ENCODE measurements around the gene FER.
"Not testable (repeated sequence)": the region's sequence is repeated elsewhere in the genome, so short reads cannot be mapped to it uniquely, and the experiment has no call there.

FER gene

DNA sequence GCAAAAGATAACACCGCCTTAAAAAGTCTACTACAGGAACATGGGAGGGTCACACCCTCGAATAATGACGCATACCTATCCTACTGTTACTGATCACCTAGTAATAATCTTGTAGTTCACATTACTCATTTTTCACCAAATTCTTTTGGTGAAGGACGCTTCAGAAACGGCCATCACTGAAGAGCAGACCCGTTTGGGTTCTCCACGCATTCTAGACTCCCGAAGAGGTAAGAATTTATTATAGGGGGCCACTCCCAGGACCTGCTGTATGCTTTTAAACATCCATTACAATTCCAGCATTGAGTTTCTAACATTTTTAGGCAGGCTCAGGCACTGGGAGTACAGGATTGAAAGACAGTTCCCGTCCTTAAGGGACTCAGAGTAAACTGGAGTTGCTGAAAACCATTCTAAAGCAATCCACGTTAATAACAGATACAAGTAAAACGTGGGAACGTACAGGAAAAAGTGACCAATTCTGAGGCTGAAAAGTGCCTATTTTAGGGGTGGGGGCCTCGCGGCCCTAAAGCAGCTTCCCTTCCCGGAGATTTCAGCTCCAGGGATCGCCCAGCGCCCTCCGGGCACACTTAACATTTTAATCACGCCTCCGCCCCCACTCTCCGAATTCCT is at the start of gene FER:
Gene FER, plus strand, starts transcription at position 124 of the 627 bp plus-strand sequence. CDS start 50,286 bp downstream, outside the sequence.
- DNase-seq = peak in 16 of 56 donors; percentile 6 to 75 (median 34)

DNA sequence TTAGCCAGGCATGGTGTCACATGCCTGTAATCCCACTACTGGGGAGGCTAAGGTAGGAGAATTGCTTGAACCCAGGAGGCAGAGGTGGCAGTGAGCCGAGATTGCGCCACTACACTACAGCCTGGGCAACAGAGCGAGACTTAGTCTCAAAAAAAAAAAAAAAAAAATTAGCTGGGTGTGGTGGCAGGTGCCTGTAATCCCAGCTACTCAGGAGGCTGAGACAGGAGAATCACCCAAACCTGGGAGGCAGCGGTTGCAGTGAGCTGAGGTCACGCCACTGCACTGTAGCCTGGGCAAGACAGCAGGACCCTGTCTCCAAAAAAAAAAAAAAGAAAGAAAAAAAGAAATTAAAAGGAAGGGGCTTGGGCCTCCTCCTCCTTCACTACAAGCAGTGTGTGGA is 47.3 kb upstream of the FER start:
- DNase-seq = not testable (repeated sequence)

DNA sequence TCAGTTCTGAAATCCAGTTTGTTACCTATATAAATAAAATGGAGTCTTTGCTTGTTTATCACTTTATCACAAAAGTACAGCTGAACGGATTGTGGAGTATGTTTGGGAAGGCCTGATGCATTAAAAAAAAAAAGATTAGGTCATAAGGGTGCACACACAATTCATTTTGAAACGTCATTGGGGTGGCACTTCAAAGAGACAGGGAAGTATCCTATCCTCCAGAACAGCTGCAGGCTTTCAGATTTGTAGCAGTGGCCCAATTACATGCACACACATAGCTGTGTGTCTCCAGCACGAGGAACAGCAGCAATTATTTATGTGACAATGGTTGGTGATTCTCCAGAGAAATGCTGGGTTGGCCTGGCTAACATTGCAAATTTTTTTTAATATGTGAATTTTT is 46.8 kb upstream of the FER start:
- DNase-seq = no peak

DNA sequence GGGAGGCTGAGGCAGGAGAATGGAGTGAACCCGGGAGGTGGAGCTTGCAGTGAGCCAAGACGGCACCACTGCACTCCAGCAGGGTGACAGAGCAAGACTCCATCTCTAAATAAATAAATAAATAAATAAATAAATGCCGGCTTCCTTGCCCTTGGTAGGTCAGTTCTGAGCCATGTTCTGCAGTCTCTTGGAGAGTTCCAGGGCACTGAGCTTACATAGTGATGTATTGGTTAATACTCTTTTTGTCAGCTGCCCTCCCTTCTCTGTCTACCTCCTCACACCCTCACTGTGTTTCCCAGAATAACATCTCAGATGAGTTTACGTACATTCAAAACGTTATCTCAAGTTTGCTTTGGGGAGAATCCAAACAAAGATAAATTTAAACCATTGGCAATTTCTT is 45.2 kb upstream of the FER start:
- no peak for DNase-seq

DNA sequence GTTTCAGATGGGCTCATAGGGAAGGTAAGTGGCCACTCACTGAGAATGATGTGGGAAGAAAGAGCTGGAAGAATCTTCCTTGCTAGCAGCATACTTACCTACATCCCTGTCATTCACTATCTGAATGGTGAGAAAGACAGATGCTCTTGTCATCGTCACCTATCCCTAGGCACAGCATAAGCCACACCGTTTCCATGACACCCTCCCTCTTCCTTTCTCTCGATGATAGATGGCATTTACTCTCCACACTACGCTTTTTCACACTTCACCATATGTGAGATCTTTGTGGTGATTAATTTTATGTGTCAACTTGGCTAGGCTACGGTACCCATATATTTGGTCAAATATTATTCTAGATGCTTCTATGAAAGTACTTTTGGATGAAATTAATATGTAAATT is 44.4 kb upstream of the FER start:
- DNase-seq = no peak

DNA sequence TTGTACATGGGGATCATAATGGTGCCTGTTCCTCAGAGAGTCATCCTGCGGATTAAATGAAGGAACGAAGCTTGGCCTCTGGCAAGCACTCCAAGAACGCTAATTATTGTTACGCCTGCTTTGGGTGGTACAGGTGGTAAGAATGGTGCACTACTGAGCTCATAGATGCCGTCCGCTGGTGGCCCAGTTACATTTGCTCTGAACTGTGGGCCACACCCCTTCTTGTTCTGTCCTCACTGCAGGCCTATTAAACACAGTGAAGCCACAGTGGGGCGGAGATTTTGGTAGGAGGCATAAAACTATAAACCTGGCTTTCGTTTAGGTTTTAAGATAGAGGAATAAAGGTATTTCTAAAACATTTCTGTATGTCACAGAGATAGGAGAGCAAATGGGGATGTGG is 40.6 kb upstream of the FER start:
- DNase-seq = no peak

DNA sequence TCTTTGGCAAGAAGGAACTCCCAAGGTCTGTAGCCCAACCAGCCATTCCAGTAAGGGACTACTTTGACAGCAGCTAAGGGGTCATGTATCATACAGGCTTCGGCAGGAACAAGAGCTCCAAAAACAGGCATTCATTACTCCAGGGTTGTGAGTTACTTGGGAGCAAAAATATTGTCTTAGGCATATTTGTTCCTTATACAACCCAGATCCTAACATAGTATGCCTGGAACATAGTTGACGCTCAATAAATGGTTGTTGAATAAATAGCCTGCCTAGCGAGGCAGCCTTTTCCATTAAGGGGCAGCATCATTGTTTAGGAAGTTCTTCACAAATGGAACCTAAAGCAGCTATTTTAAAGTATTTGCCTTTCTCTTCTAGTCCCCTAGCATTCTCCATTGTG is 35.8 kb upstream of the FER start:
- no peak for DNase-seq

DNA sequence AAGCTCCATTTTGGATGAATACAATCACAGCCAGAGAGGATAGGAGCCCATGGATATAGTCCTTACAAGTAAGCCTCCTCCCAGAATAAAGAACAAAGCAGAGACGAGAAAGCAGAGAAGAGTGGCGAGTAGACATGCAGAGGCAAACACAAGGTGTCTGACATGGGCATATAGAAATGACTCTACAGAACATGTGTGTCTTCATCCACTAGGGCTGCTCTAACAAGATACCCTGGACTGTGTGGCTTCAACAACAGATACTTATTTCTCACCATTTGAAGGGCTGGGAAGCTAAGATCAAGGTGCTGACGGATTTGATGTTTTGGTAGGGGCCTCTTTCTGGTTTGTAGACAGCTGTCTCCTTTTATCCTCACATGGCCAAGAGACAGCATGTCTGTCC is 32.3 kb upstream of the FER start:
- DNase-seq = no peak

DNA sequence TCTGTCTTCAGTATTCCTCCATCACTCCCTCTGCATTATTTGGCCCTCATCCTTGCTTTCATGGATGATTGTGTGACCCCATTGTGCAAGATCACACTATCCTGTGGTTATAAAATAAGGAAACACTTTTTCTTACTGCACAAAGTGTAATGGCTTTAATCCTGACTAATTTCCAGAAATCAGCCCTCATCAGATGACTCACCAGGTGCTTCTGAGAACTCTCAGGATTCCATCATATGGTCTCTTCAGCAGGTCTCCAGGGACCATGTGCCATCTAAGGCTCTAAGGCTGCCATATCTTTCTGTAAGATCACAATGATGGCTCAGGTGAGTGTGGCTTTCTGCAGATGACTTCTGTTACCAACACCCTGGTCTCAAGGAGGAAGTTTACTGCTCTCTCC is 27.3 kb upstream of the FER start:
- DNase-seq = no peak

DNA sequence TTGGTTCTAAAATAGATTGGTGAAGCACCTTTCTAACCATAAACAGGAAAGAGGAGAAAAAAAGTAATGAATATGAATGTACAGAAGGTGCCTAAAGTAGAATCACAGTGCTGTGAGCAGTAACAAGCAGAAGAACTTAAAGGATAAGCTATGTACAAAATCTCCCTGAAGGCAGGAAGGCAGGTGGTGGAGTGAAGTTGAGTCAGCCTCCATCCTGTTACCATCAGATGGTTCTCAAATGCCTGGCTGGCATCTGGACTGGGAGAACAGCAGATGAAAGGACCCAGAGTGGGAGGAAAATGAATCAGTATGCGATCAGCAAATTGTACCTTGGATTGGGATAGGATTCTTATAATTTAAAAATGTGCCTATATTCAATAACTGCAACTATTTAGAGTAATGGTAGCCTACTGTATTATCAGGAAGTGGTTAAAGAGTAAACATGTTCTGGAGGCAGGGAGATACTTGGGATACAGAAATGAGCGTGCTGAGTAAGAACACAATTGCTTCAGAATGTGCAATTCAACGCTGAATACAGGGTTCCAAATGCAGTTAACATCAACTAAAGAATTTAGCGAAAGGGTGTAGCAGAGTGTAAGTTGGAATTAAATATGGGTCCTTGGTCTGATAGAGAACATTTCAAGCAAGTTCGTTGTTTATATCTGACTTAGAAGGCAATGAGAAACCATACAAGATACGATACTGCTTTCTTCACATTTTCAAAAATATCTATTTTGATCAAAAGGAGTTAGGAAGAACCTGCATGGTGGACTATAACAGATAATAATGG is 21.1 kb upstream of the FER start:
- no peak for DNase-seq

DNA sequence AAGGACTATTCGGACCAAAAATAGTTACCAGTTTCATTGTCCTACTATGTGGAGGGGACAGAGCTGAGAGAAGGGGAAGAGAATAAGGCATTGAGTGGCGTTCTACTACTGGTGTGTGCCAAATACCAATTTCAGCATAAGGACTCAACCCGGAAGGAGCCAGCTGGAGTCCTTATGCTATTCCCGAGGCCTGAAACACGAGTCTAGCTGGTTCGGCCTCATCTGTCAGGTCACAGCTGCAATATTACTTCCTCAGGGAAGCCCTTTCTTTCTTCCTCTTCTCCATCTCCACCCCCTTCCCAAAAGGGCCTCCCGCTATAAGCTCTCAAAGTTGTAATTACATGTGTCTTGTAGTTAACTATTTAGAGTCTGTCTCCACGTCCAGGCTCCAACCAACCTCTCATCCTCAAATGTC is 20.5 kb upstream of the FER start:
- peak in 13 of 56 donors; percentile 2 to 26 (median 13) for DNase-seq

DNA sequence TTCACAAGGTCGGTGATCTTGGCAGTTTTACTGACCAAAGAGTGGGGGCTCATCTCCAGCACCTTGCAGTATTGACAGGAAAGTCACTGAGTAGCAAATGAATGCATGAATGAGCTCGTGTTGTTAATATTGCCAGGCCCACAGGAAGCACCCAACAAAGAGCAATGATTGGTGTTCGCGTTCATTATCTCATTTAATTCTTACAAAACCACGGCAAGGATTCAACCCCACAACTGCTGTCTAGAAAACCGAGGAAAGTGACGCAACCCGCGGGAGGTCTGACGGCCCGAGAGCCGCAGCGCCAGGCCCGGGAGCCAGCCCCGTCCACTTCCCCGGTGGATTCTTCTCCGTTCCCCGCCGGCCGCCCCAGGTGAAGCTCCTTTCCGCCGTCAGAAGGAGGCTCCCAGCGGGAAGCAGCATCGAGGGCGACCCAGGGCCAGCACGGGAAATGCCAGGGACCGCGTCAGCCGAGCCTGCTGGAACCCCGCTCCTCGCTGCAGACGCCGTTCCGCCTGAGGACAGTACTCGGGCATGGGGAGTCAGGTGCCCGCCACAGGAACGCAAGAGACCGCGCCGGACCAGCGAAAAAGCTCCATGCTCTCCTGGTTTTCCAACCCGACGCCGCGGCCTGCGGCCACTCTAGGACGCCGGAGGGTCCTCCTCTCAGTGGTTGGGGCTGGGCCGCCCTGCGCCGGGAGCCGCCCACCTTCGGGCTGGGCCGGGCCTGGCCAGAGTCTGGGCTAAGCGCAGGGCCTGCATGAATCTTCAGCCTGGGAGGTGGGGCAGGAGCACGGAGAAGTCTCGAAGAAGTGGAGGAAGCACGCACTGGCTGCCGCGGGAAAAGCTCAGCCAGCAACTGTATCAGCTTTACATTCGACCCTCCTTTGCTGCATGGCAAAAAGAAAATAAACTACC is 19.8 kb upstream of the FER start:
- DNase-seq = peak; percentile 23 to 88 (median 71)

DNA sequence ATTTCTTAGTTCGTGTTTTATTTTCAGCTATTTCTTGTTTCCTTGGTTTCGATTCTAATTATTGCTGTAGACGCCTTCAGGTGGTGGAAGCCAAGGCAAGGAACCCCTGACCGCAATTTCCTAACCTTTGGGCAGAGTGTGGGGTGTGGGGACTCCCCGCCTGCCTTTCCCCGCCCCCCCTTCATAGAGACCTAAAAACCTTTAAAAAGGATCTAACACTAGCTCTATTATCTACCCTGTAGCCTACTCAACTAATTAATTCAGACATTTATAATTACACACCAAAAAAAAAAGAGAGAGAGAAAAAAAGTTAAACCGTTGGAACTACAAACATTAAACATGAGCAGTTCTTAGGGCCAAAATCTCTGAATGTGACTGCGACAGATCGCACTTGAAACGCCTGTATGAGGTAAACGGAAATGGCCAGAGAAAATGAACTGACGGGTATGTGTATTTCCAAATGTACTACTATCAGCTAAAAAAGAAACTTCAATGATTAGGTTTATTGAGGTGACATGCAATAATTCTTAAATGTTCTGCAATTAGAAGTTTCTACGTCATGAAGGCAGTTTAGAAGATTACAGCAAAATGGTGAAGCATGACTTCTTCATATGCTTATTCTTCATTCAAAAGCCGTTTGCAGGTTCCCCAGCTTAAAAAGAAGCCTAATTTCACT is 19.0 kb upstream of the FER start:
- peak in 1 of 56 donors; percentile 25 for DNase-seq

DNA sequence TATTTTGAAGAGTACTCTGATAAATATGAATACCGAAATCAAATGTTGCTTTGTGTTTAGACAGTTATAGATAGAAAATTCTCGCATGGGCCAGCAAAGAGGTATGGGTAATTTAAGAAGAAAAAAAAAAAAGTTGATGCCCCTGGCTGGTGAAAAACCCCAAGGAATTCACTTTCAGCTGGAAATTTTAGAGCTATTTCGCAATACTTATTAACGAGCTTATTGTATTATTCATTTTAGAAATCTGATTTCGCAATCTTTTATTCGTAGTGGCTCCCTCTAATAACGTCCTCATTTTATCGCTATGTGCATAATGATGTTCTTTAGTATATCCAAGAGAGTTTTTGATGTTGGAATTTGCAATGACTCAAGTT is 18.5 kb upstream of the FER start:
- DNase-seq = no peak

DNA sequence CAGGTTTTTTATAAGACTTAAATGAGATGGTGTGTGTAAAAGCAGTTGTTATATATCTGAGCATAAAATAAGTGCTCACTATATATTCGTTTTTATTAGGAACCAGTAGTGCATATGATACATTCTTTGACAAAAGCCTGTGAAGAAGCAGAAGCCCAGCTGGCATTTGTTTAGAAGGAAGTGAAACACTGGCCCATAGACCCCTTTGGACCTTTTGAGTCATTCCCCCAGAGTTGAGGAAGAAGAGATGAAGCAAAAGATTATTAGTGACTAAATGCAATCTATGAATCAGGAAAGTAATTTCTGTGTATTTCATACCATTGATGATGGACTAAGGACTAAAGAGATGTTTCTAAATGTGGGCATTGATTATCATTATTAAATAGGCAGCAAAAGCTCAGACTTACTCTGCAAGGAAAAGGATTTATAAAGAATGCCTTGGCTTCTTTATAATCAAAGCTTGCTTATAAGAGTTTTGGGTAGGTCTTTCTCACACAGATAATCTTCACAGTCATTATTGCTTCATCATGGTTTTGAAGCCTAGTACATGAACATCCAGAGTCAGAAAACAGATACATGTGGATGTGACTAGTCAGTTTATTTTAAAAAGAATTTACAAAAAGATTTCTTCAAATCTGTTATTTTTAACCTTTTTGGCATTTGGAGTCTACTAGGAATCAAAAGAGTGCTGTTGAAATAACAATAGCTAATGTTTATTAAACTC is 16.9 kb upstream of the FER start:
- no peak for DNase-seq

DNA sequence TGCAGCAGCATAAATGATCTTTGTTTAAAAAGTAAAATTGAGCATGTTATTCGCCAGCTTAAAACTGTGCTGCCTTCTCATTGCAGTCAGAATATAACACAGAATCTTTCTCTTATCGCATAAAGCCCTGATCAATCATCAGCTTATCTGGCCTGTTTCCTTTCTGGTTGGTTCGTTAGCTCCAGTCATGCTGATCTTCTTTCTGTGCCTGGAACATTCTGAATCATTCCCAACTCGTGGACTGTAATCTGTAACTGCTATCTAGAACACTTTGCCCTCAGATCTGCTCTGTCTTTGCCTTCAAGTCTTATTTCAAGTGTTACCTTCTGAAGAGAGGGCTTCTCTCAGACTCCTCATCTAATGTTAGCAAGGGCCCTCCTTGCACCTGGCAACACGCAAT is 11.9 kb upstream of the FER start:
- no peak for DNase-seq

DNA sequence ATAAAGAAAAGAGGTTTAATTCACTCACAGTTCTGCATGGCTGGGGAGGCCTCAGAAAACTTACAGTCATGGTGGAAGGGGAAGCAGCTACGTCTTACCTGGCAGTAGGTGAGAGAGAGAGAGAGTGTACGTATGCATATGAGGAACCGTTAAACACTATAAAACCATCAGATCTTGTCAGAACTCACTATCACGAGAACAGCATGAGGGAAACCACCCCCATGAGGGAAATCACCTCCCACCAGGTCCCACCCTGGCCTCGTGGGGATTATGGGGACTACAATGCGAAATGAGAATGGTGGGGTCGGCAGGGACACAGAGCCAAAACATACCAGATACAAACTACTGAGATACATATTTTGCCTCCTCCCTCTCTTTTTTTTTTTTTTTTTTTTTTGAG is 10.8 kb upstream of the FER start:
- no peak for DNase-seq

DNA sequence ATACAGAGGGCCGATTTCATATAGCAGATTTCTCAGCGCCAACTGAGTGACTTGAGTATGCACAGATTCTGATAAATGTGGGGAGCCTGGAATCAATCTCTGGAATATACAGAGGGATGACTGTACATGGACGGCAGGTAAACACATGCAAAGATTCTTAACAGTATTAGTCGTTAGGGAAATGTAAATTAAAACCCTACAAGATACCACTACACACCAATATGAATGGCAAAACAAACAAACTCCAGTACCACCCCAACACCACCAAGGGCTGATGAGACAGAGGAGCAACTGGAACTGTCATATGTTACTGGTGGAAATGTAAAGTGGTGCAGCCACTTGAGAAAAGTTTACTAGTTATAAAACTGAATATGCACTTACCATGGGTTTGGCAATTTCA is 8.3 kb upstream of the FER start:
- no peak for DNase-seq

DNA sequence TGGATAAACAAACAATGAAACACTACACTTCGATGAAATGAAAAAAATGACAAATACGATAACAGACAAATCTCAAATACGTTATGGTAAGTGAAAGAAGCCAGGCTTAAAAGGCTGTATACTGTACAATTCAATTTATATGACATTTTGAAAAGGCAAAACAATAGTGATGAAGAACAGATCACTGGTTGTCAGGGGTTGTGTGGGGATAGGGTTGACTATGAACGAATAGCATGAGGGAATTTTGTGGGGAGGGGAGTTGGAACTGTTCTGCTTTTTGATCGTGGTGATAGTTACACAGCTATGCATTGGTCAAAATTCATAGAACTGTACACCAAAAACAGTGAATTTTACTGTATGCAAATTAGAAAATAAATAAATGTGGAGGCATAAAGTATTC is 7.8 kb upstream of the FER start:
- no peak for DNase-seq

DNA sequence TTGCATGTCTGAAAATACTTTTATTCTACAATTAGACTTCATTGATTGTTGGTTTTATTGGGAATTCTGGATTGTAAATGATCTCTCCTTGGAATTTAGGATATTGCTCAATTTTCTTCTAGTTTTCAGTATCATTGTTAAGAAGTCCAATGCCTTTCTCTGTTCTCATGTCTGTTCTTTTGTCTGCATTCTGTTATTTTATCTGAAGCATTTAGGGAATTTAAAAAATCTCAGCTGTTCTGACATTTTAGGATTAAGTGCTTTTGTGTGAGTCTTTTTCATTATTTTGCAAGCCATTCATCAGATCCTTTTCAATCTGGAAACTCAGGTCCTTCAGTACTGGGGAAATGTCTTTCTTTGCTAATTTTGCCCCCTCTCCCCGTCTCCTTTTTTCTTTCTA is 4.4 kb upstream of the FER start:
- no peak for DNase-seq

DNA sequence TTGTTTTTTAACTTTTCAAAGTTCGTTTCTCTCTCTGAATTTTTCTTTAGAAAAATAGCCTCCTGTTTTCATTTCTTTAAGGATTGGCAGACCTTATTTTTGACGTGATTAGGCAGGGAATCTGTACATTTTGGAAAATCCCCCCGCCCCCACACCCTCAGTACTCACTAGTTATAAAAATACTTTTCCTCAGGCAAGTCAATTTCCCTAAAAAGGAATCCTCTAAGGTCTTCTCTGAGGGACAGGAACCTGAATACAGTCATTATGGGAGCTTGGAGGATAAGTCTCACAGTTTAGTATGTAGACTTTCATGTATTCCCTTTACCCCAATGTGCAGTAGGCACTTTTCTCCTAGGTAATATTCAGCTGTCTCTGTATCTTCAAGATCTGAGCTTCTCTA is 3.9 kb upstream of the FER start:
- DNase-seq = no peak

Data from nucleus accumbens (tissue), 56 donors.